CD14-positive monocyte (primary cell): ENCODE data around the gene HSD17B10. TPM values are rescaled to one million over a fixed set of nuclear protein-coding genes. Genes with fewer than 3 reads are reported as not detected.

Source experiments
- DNase-seq, 3 donors: peaks; one replicate each; pipeline ENCODE4 v3.0.0-alpha.2; 2011 to 2022
- H2AFZ ChIP-seq: 2 replicates; pipeline ENCODE4 v1.6.0; 2012; ENCODE audit warnings: mild to moderate bottlenecking, low read depth, low read length, inconsistent platforms; ENCODE audit not compliant: insufficient read depth, poor library complexity, severe bottlenecking
- H3K27ac ChIP-seq, 2 donors: 1 replicate in 1 of 2; 2 replicates in 1 of 2; pipeline ENCODE4 v1.5.1; 2012 to 2013; ENCODE audit warnings: low read length in 2 of 2, control low read depth in 1 of 2, inconsistent platforms in 1 of 2, low read depth in 1 of 2, mild to moderate bottlenecking in 1 of 2
- H3K27me3 ChIP-seq, 2 donors: one replicate each; pipeline versions ENCODE4 v1.6.0 to v1.6.1; 2011 to 2013; ENCODE audit warnings: low read length in 2 of 2; ENCODE audit not compliant: control insufficient read depth in 2 of 2, insufficient read depth in 2 of 2
- H3K36me3 ChIP-seq, 2 donors: replicated peaks in 1 of 2; 1 replicate in 1 of 2; 2 replicates in 1 of 2; pipeline versions ENCODE4 v1.5.1 to v1.6.1; 2012 to 2013; ENCODE audit warnings: low read length in 2 of 2, control low read depth in 1 of 2, inconsistent platforms in 1 of 2, mild to moderate bottlenecking in 1 of 2; ENCODE audit not compliant: insufficient read depth in 2 of 2, control insufficient read depth in 1 of 2
- H3K4me1 ChIP-seq, 2 donors: 1 replicate in 1 of 2; 2 replicates in 1 of 2; pipeline versions ENCODE4 v1.5.1 to v1.6.1; 2012 to 2013; ENCODE audit warnings: low read length in 2 of 2, control low read depth in 1 of 2, inconsistent platforms in 1 of 2, mild to moderate bottlenecking in 1 of 2, moderate library complexity in 1 of 2; ENCODE audit not compliant: insufficient read depth in 2 of 2, control insufficient read depth in 1 of 2
- H3K4me2 ChIP-seq: replicated peaks from 2 replicates; pipeline ENCODE3; 2012; ENCODE audit warnings: low read length, moderate library complexity, mild to moderate bottlenecking; ENCODE audit not compliant: poor library complexity, severe bottlenecking; ENCODE audit errors: extremely low read depth
- H3K4me3 ChIP-seq, 3 experiments: fragments of 200-600 bp in 1 of 3; sonication (generic) in 1 of 3; replicated peaks in 1 of 3; 1 replicate in 2 of 3; 2 replicates in 1 of 3; pipeline ENCODE4 v1.5.1; 2011 to 2013; ENCODE audit warnings: low read length in 3 of 3, mild to moderate bottlenecking in 3 of 3, control low read depth in 2 of 3, low read depth in 2 of 3, inconsistent platforms in 1 of 3, moderate library complexity in 1 of 3
- H3K79me2 ChIP-seq: 2 replicates; pipeline ENCODE4 v1.6.0; 2012; ENCODE audit warnings: mild to moderate bottlenecking, control low read depth, inconsistent platforms, low read length, moderate library complexity; ENCODE audit not compliant: insufficient read depth
- H3K9ac ChIP-seq: 2 replicates; pipeline ENCODE4 v1.6.0; 2017; ENCODE audit warnings: low read length, mild to moderate bottlenecking; ENCODE audit not compliant: insufficient read depth, poor library complexity, severe bottlenecking
- H3K9me3 ChIP-seq, 2 donors: replicated peaks in 1 of 2; 1 replicate in 1 of 2; 2 replicates in 1 of 2; pipeline versions ENCODE4 v1.5.1 to v1.6.1; 2012 to 2013; ENCODE audit warnings: low read length in 2 of 2, control low read depth in 1 of 2; ENCODE audit not compliant: control insufficient read depth in 1 of 2, insufficient read depth in 1 of 2
- H4K20me1 ChIP-seq: 2 replicates; pipeline ENCODE4 v1.6.0; 2012; ENCODE audit warnings: mild to moderate bottlenecking, low read length, control low read depth, moderate library complexity; ENCODE audit not compliant: insufficient read depth
- H3K27ac Mint-ChIP-seq, 7 donors: one replicate each; pipeline ENCODE4 v1.8.0; 2020; ENCODE audit warnings: mild to moderate bottlenecking in 7 of 7, mixed read lengths in 7 of 7, moderate library complexity in 6 of 7, inconsistent platforms in 2 of 7
- H3K27me3 Mint-ChIP-seq, 3 donors: one replicate each; pipeline ENCODE4 v1.8.0; 2021 to 2022; ENCODE audit warnings: low read depth in 3 of 3, mild to moderate bottlenecking in 3 of 3, mixed read lengths in 3 of 3, moderate library complexity in 3 of 3, inconsistent platforms in 1 of 3
- H3K36me3 Mint-ChIP-seq, 2 donors: one replicate each; pipeline ENCODE4 v1.8.0; 2020; ENCODE audit warnings: mixed read lengths in 2 of 2, inconsistent platforms in 1 of 2, mild to moderate bottlenecking in 1 of 2
- H3K4me1 Mint-ChIP-seq: one replicate; pipeline ENCODE4 v1.8.0; 2020; ENCODE audit warnings: mild to moderate bottlenecking, mixed read lengths
- H3K4me3 Mint-ChIP-seq, 2 donors: one replicate each; pipeline ENCODE4 v1.8.0; 2020; ENCODE audit warnings: mild to moderate bottlenecking in 2 of 2, mixed read lengths in 2 of 2, moderate library complexity in 1 of 2
- H3K9me3 Mint-ChIP-seq, 7 donors: one replicate each; pipeline ENCODE4 v1.8.0; 2020 to 2022; ENCODE audit warnings: mixed read lengths in 7 of 7, mild to moderate bottlenecking in 6 of 7, moderate library complexity in 6 of 7, inconsistent platforms in 2 of 7
- WGBS: methylation state at CpG from one replicate; pipeline ENCODE4 v1.1.5; 2013; ENCODE audit warnings: missing lambda C conversion rate; ENCODE audit not compliant: insufficient coverage; 5-methylcytosine and 5-hydroxymethylcytosine counted together
- intact Hi-C, 2 donors: fragments of 100-400 bp; cut with micrococcal nuclease; formaldehyde crosslinking; loops; one replicate each; pipeline versions ENCODE4 v1.15.0 to v1.15.1; 2023
- polyA plus RNA-seq, 3 donors: library from polyadenylated mRNA; depleted of rRNA in 1 of 3; unstranded in 2 of 3; stranded (reverse) in 1 of 3; fragments of 300-500 nt in 2 of 3; fragments of >200 nt in 1 of 3; fragmentation: Illumina TruSeq in 2 of 3; gene quantifications; 1 replicate in 2 of 3; 2 replicates in 1 of 3; pipeline ENCODE4 v1.2.3, GENCODE V29; 2012 to 2021
- TF ChIP-seq, protein P1 (sequence below): fragments of 200-600 bp; IDR thresholded peaks from one replicate; pipeline ENCODE4 v1.8.0; 2022; ENCODE audit warnings: antibody characterized with exemption, mild to moderate bottlenecking

HSD17B10 gene
- polyA plus RNA-seq, 3 donors = 93.2 to 163 (median 136) TPM

DNA sequence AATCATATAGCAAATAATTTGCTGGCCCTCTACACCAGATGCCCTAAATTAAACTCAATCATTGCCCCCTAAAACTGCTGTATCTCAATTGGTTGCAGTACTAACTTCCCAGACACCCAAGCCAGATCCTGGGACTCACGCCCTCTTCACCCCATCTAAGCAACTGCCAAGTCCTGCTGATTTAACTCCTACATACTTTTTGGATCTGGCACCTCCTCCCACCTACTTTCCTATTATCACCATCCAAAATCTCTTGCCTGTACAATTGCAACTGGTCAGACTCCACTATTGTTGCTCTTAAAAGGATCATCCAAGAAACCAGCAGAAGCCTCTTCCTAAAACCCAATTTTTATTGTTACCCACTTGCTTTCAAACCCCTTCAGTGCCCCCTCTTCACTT, 4.7 kb upstream of the HSD17B10 start:
- Histone ChIP-seq H3K27me3 (no peaks in the 10 kb centered on the region), H2AFZ (no peak overlapping the region), H3K4me1 (peaks cover 39 to 65% of the 10 kb centered on the region in 2 donors), H4K20me1 (no peaks in the 10 kb centered on the region), H3K4me3 (no peak overlapping the region), H3K9me3 (no peaks in the 10 kb centered on the region), H3K4me2 (no peak overlapping the region), H3K79me2 (peaks cover 2% of the 10 kb centered on the region), H3K27ac (no peak overlapping the region), H3K36me3 (no peaks in the 10 kb centered on the region), H3K9ac (no peak overlapping the region)
- DNase-seq = no peak
- Mint-ChIP-seq H3K36me3 (peaks cover 0 to 3% of the 10 kb centered on the region in 2 donors), H3K9me3 (peaks cover 0 to 5% (median 0%) of the 10 kb centered on the region in 7 donors), H3K27me3 (peaks cover 0 to 33% (median 0%) of the 10 kb centered on the region in 3 donors), H3K4me3 (no peak overlapping the region), H3K27ac (no peak overlapping the region), H3K4me1 (peaks cover 34% of the 10 kb centered on the region)
- TF ChIP-seq, protein P1, sequence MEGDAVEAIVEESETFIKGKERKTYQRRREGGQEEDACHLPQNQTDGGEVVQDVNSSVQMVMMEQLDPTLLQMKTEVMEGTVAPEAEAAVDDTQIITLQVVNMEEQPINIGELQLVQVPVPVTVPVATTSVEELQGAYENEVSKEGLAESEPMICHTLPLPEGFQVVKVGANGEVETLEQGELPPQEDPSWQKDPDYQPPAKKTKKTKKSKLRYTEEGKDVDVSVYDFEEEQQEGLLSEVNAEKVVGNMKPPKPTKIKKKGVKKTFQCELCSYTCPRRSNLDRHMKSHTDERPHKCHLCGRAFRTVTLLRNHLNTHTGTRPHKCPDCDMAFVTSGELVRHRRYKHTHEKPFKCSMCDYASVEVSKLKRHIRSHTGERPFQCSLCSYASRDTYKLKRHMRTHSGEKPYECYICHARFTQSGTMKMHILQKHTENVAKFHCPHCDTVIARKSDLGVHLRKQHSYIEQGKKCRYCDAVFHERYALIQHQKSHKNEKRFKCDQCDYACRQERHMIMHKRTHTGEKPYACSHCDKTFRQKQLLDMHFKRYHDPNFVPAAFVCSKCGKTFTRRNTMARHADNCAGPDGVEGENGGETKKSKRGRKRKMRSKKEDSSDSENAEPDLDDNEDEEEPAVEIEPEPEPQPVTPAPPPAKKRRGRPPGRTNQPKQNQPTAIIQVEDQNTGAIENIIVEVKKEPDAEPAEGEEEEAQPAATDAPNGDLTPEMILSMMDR = no peak
- 100% methylated on average over 1 of the region's 1 CpG for WGBS
- intact Hi-C loops = no loop called here

DNA sequence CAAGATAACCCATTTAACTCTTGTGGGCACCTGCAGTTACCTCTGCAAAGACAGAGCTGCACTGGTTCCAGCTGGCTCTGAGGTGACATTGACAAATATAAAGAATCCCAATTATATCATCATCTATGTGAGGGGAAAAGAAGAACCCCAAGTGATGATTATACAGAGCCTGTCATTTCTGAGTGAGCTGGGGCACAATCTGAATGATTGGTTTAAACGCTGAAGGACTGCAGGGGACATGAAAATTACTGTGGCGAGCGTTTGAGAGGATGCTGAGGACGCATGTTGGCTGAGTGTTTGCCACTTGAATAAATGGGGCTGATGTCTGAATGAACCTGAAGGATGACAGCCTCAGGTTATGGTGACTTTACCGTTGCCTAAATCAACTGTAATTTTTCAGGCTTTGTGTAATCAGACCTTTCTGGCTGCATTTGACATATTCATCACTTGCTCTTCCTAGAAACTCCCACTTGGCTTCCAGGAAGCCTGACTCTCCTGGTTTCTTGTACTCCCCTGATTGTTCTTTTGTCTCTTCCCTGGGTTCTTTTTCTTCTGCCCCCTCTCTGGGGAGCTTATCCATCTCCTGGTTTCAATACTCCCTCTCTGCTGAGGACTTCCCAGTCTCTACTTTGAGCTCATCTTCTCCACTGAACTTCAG, 4.1 kb upstream of the HSD17B10 start:
- intact Hi-C loops = no loop called here
- Histone ChIP-seq H3K4me3 (no peak overlapping the region), H3K36me3 (no peaks in the 10 kb centered on the region), H3K79me2 (peaks cover 7% of the 10 kb centered on the region), H3K27me3 (no peaks in the 10 kb centered on the region), H4K20me1 (no peaks in the 10 kb centered on the region), H3K4me1 (peaks cover 44 to 70% of the 10 kb centered on the region in 2 donors), H3K9ac (no peak overlapping the region), H3K9me3 (no peaks in the 10 kb centered on the region), H3K4me2 (no peak overlapping the region), H2AFZ (no peak overlapping the region), H3K27ac (no peak overlapping the region)
- no peaks in the 10 kb centered on the region for H3K36me3 Mint-ChIP-seq
- peaks cover 40% of the 10 kb centered on the region for H3K4me1 Mint-ChIP-seq
- H3K27me3 Mint-ChIP-seq = peaks cover 0 to 33% (median 0%) of the 10 kb centered on the region in 3 donors
- no peak for DNase-seq
- H3K9me3 Mint-ChIP-seq = peaks cover 0 to 6% (median 0%) of the 10 kb centered on the region in 7 donors
- H3K4me3 Mint-ChIP-seq = no peak overlapping the region
- TF ChIP-seq, protein P1 = no peak
- WGBS = 100% methylated on average over 1 of the region's 5 CpGs
- no peak overlapping the region for H3K27ac Mint-ChIP-seq
